ENCODE results near the gene PPP4R3A.
"Not testable (repeated sequence)": the region's sequence is repeated elsewhere in the genome, so short reads cannot be mapped to it uniquely, and the experiment has no call there.

Gene PPP4R3A

GRCh38 chr14:91510171-91511042, at the start of gene PPP4R3A:
Gene PPP4R3A (minus strand): TSS chr14:91510310. CDS start chr14:91509647, 663 bp downstream.
- DNase-seq = peak; percentile 97

- no peak for DNase-seq
Observed at GRCh38 chr14:91555531-91555930, 45.4 kb upstream of the PPP4R3A start.

- DNase-seq = no peak
Observed at GRCh38 chr14:91554535-91555332, 44.6 kb upstream of the PPP4R3A start.

- DNase-seq = no peak
Observed at GRCh38 chr14:91548108-91548507, 38.0 kb upstream of the PPP4R3A start.

- no peak for DNase-seq
Observed at GRCh38 chr14:91545946-91546716, 36.0 kb upstream of the PPP4R3A start.

GRCh38 chr14:91545204-91545603, 35.1 kb upstream of the PPP4R3A start:
- DNase-seq = no peak

GRCh38 chr14:91536327-91536726, 26.2 kb upstream of the PPP4R3A start:
- no peak for DNase-seq

- DNase-seq = not testable (repeated sequence)
Observed at GRCh38 chr14:91534059-91534458, 23.9 kb upstream of the PPP4R3A start.

GRCh38 chr14:91533623-91534022, 23.5 kb upstream of the PPP4R3A start:
- no peak for DNase-seq

- DNase-seq = no peak
Observed at GRCh38 chr14:91523972-91524371, 13.9 kb upstream of the PPP4R3A start.

- DNase-seq = no peak
Observed at GRCh38 chr14:91521061-91521640, 11.0 kb upstream of the PPP4R3A start.

- no peak for DNase-seq
Observed at GRCh38 chr14:91520138-91520537, 10.0 kb upstream of the PPP4R3A start.

GRCh38 chr14:91519239-91520036, 9.3 kb upstream of the PPP4R3A start:
- DNase-seq = no peak

GRCh38 chr14:91516663-91517388, 6.7 kb upstream of the PPP4R3A start:
- no peak for DNase-seq

- no peak for DNase-seq
Observed at GRCh38 chr14:91515979-91516378, 5.9 kb upstream of the PPP4R3A start.

GRCh38 chr14:91511043-91511383, 903 bp upstream of the PPP4R3A start:
- DNase-seq = no peak

- DNase-seq = no peak
Observed at GRCh38 chr14:91509878-91510170, 286 bp downstream of the PPP4R3A start.

GRCh38 chr14:91509083-91509877, 830 bp downstream of the PPP4R3A start:
- DNase-seq = peak; percentile 48

- DNase-seq = no peak
Observed at GRCh38 chr14:91508105-91508504, 2.0 kb downstream of the PPP4R3A start.

- DNase-seq = no peak
Observed at GRCh38 chr14:91506226-91506625, 3.9 kb downstream of the PPP4R3A start.

All from femur (tissue), 1 donor.